HCT116 (cell line): ENCODE measurements around the gene VTI1A. TPM values are rescaled to one million over a fixed set of nuclear protein-coding genes. Genes with fewer than 3 reads are reported as not detected.
A peak's percentile ranks its signal among the peaks of the same experiment; 100 is the strongest.

Experiments
- ATAC-seq: fragments of 200-7000 bp; cut with Tn5 transposase; 2 replicates; pipeline ENCODE4 v1.9.1; 2020; ENCODE audit warnings: mild to moderate bottlenecking, moderate library complexity
- BruUV-seq: library from RNA; stranded (reverse); fragments of 400-500 nt; replicated peaks from 2 replicates; lab custom pipeline; 2021; lab: Mats Ljungman, UMichigan
- CTCF ChIA-PET: fragments of 300-600 bp; sonication (Branson Sonifier 250); formaldehyde crosslinking; loops from one replicate; lab custom pipeline; 2021; ENCODE audit warnings: antibody characterized with exemption; lab: Charles Lee
- POLR2A ChIA-PET: fragments of 300-600, 350-600 bp; sonication (Branson Sonifier 250); formaldehyde crosslinking; loops from one replicate; lab custom pipeline; 2021; ENCODE audit warnings: antibody characterized with exemption; lab: Charles Lee
- RAD21 ChIA-PET, 2 experiments: fragments of 300-600 bp; sonication (Branson Sonifier 250); formaldehyde crosslinking; loops; one replicate each; lab custom pipeline; 2023; ENCODE audit warnings: low total read pairs in 2 of 2; ENCODE audit not compliant: uncharacterized antibody in 2 of 2, unreplicated experiment in 2 of 2, low non-redundant PET in 1 of 2; lab: Charles Lee
- DNase-seq: peaks from one replicate; pipeline ENCODE4 v3.0.0-alpha.2; 2010; ENCODE audit warnings: low read depth, low spot score
- H2AFZ ChIP-seq: fragments of 200-600 bp; shearing (Covaris generic), sonication (generic); 2 replicates; pipeline ENCODE4 v1.6.1; 2017; ENCODE audit warnings: low read depth, mixed run types, mixed read lengths, antibody characterized with exemption, low read length; ENCODE audit not compliant: poor library complexity, severe bottlenecking
- H3K27ac ChIP-seq: 2 replicates; pipeline ENCODE4 v1.5.1; 2012; ENCODE audit warnings: low read depth, low read length
- H3K27me3 ChIP-seq: fragments of 200-600 bp; sonication (generic); 2 replicates; pipeline ENCODE4 v1.6.1; 2016; ENCODE audit warnings: mixed run types, low read length, mixed read lengths; ENCODE audit not compliant: insufficient read depth
- H3K36me3 ChIP-seq, 2 experiments: fragments of 200-500 bp in 1 of 2; fragments of 200-600 bp in 1 of 2; sonication (Bioruptor generic) in 1 of 2; sonication (generic) in 1 of 2; 2 replicates each; pipeline versions ENCODE4 v1.5.1 to v1.6.1; 2014 to 2016; ENCODE audit warnings: low read length in 2 of 2, inconsistent platforms in 1 of 2, mixed read lengths in 1 of 2, mixed run types in 1 of 2; ENCODE audit not compliant: insufficient read depth in 2 of 2, control insufficient read depth in 1 of 2
- H3K4me1 ChIP-seq, 2 experiments: fragments of 200-600 bp in 1 of 2; sonication (generic) in 1 of 2; 2 replicates each; pipeline versions ENCODE4 v1.5.1 to v1.6.1; 2012 to 2017; ENCODE audit warnings: low read length in 2 of 2, inconsistent platforms in 1 of 2, mild to moderate bottlenecking in 1 of 2, mixed read lengths in 1 of 2, mixed run types in 1 of 2, moderate library complexity in 1 of 2; ENCODE audit not compliant: insufficient read depth in 2 of 2, control insufficient read depth in 1 of 2
- H3K4me2 ChIP-seq: fragments of 200-600 bp; sonication (generic); 2 replicates; pipeline ENCODE4 v1.6.1; 2017; ENCODE audit warnings: mixed run types, low read length, mixed read lengths
- H3K4me3 ChIP-seq, 2 experiments: fragments of 200-600 bp in 1 of 2; sonication (generic) in 1 of 2; replicated peaks in 1 of 2; 2 replicates each; pipeline ENCODE4 v1.5.1; 2011 to 2016; ENCODE audit warnings: low read length in 2 of 2, control low read depth in 1 of 2, low read depth in 1 of 2, mild to moderate bottlenecking in 1 of 2, mixed read lengths in 1 of 2, mixed run types in 1 of 2
- H3K79me2 ChIP-seq: fragments of 200-600 bp; sonication (generic); 2 replicates; pipeline ENCODE4 v1.6.1; 2017; ENCODE audit warnings: mild to moderate bottlenecking, mixed run types, low read length, moderate library complexity, mixed read lengths; ENCODE audit not compliant: insufficient read depth
- H3K9ac ChIP-seq: fragments of 200-600 bp; sonication (generic); 2 replicates; pipeline ENCODE4 v1.6.1; 2016; ENCODE audit warnings: low read length, mixed read lengths
- H3K9me2 ChIP-seq: fragments of 200-600 bp; sonication (generic), shearing (Covaris generic); 2 replicates; pipeline ENCODE4 v1.6.1; 2017; ENCODE audit warnings: mixed run types, mild to moderate bottlenecking, moderate library complexity; ENCODE audit not compliant: insufficient read depth
- H3K9me3 ChIP-seq, 2 experiments: fragments of 200-500 bp in 1 of 2; fragments of 200-600 bp in 1 of 2; sonication (Bioruptor generic) in 1 of 2; sonication (generic) in 1 of 2; 2 replicates each; pipeline ENCODE4 v1.6.1; 2014 to 2017; ENCODE audit warnings: low read length in 2 of 2, mixed read lengths in 2 of 2, inconsistent platforms in 1 of 2, low read depth in 1 of 2, mild to moderate bottlenecking in 1 of 2, mixed run types in 1 of 2, moderate library complexity in 1 of 2; ENCODE audit not compliant: control insufficient read depth in 1 of 2, insufficient read depth in 1 of 2
- H4K20me1 ChIP-seq: fragments of 200-600 bp; sonication (generic), shearing (Covaris generic); 2 replicates; pipeline ENCODE4 v1.6.1; 2017; ENCODE audit warnings: mixed run types, mild to moderate bottlenecking, moderate library complexity; ENCODE audit not compliant: insufficient read depth
- CBX3 ChIP-seq: IDR thresholded peaks from 2 replicates; pipeline ENCODE4 v1.6.1; 2012; ENCODE audit warnings: low read depth
- CEBPB ChIP-seq: IDR thresholded peaks from 2 replicates; pipeline ENCODE4 v1.6.1; 2012; ENCODE audit warnings: low read depth
- FOSL1 ChIP-seq: IDR thresholded peaks from 2 replicates; pipeline ENCODE4 v1.6.1; 2012; ENCODE audit warnings: low read depth
- JUND ChIP-seq: IDR thresholded peaks from 2 replicates; pipeline ENCODE4 v1.6.1; 2012
- POLR2A ChIP-seq: IDR thresholded peaks from 2 replicates; pipeline ENCODE4 v1.7.0; 2011; ENCODE audit warnings: borderline replicate concordance; ENCODE audit not compliant: insufficient read depth, insufficient read length; ENCODE audit errors: extremely low read depth
- POLR2AphosphoS5 ChIP-seq: IDR thresholded peaks from 2 replicates; pipeline ENCODE4 v1.6.1; 2011; ENCODE audit warnings: mild to moderate bottlenecking, low read depth, low read length, moderate library complexity
- REST ChIP-seq: IDR thresholded peaks from 2 replicates; pipeline ENCODE4 v1.6.1; 2012; ENCODE audit warnings: low read depth
- TCF7L2 ChIP-seq: IDR thresholded peaks from 2 replicates; pipeline ENCODE4 v1.7.0; 2011; ENCODE audit warnings: borderline replicate concordance, inconsistent platforms; ENCODE audit not compliant: insufficient read depth, insufficient read length; ENCODE audit errors: extremely low read depth
- intact Hi-C: fragments of 100-400 bp; cut with micrococcal nuclease; formaldehyde crosslinking; loops from 2 replicates; pipeline ENCODE4 v1.10.0; 2022
- total RNA-seq: library from RNA; stranded (reverse); gene quantifications from one replicate; pipeline ENCODE4 v1.2.1, GENCODE V29; 2021; ENCODE audit not compliant: unreplicated experiment

Gene VTI1A
- total RNA-seq, 1 experiment from 2014 or later = 80.7 TPM

- TF ChIP-seq TCF7L2 (peak; percentile 100), FOSL1 (peak; percentile 93), CEBPB (peak; percentile 95)
These were observed 43.5 kb downstream of the VTI1A start (continued) for GRCh38 chr10:112490545-112490944.

- POLR2A ChIA-PET = interaction anchor here (0.7 to 5.3 kb wide), 9 partner anchors 10 to 50 kb away, joined by 3 to 44 read pairs (median 5); no protein-coding TSS in a partner anchor
- ATAC-seq (peak; percentile 59), DNase-seq (peak; percentile 60)
- RAD21 ChIA-PET = interaction anchor here in 1 of 2 experiments (1.3 kb wide), 1 partner anchor 26 kb away, joined by 3 read pairs; no protein-coding TSS in a partner anchor
- peaks cover 83% of the 10 kb centered on the region for H3K79me2 ChIP-seq
- H2AFZ ChIP-seq = no peak overlapping the region
- peaks cover 94 to 99% of the 10 kb centered on the region in 2 experiments for H3K4me1 ChIP-seq
- H3K4me2 ChIP-seq = peak overlapping the region; percentile 52
- TF ChIP-seq REST (no peak), CBX3 (peak; percentile 7; the same call in 1 of the 2 replicates), POLR2A (no peak), JUND (peak; percentile 63; the same call in 1 of the 2 replicates), FOSL1 (peak; percentile 67; the same call in 1 of the 2 replicates), POLR2AphosphoS5 (no peak)
- H3K27ac ChIP-seq = peak overlapping the region; percentile 86
- CTCF ChIA-PET = interaction anchor here (0.6 to 4.5 kb wide), 5 partner anchors 15 to 894 kb away, joined by 3 to 23 read pairs (median 4); no protein-coding TSS in a partner anchor
- H3K27me3 ChIP-seq = no peaks in the 10 kb centered on the region
- no TSS peak for BruUV-seq
- no peaks in the 10 kb centered on the region for H3K9me3 ChIP-seq
- peak overlapping the region; percentile 65 for H3K9ac ChIP-seq
- no peaks in the 10 kb centered on the region for H3K36me3 ChIP-seq
- no peaks in the 10 kb centered on the region for H4K20me1 ChIP-seq
- H3K4me3 ChIP-seq = peak overlapping the region in 1 of 2 experiments; percentile 5; a peak in 1 of 4 replicates
- intact Hi-C loops = loop anchor here (2.0 kb wide), 1 partner anchor 28 kb away; no protein-coding TSS in a partner anchor
- H3K9me2 ChIP-seq = no peaks in the 10 kb centered on the region
These were observed 44.1 kb downstream of the VTI1A start for GRCh38 chr10:112491144-112491543.
